CD4-positive, alpha-beta T cell treated with Interleukin-15 for 1 hour (primary cell): ENCODE data around the gene SLC25A38.
"Not testable (repeated sequence)": the region's sequence is repeated elsewhere in the genome, so short reads cannot be mapped to it uniquely, and the experiment has no call there.

ENCODE experiments used
- DNase-seq: peaks from one replicate; pipeline ENCODE4 v3.0.0-alpha.2; 2020

SLC25A38 gene, protein sequence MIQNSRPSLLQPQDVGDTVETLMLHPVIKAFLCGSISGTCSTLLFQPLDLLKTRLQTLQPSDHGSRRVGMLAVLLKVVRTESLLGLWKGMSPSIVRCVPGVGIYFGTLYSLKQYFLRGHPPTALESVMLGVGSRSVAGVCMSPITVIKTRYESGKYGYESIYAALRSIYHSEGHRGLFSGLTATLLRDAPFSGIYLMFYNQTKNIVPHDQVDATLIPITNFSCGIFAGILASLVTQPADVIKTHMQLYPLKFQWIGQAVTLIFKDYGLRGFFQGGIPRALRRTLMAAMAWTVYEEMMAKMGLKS

DNA sequence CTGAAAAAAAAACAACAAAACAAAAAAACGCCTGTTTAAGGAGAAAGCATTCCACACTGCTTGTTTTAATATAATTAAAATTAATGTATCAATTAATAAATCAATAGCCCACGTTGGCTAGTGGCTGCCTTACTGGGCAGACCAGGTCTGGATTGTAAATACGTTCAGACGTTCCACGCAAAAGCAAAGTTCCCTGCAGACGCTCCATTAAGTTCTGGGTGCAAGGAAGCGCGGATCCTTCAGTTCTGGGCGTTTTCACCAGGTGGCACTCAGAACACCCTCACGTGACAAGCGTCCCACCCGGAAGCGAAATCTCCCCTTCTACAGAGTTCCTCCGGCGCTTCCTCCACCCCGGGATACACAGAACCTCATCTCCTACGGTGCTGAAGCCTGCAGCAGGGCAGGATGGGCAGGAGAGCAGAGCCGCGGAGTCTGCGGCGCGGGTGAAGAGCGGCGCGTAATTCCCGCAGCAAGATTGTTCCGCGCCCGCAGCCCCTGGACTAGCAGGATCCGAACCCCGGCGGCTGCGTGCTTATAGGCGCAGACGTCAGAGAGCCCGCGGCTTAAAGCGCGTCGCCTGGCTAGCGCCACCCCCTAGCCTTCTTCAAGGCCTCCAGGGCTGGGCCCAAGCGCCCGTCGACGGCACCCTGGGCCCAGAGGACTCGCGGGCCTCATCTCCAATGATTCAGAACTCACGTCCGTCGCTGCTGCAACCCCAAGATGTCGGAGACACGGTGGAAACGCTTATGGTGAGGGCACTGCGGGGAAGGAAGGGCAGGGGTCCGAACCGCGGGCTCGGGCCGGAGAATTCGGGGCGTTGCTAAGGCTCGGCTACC is at the start of gene SLC25A38:
Gene SLC25A38 (plus strand): TSS at position 326 of the 836 bp plus-strand sequence. CDS start 355 bp downstream, at position 681.
- peak; percentile 80 for DNase-seq

DNA sequence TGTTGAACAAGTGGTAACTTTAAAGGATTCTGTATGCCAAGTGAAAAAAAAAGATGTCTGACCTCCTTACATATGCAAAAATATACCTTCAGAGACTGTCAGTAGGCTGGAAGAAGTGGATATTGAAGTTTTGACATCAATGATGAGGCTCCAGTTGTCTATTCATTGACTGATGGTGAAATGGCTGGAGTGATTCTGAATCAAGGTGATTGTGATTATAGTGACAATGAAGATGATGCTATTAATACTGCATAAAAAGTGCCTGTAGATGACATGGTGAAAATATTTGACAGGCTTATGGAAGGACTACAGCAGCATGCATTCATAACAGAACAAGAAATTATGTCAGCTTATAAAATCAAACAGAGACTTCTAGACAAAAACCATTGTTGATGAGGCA is 49.6 kb upstream of the SLC25A38 start:
- no peak for DNase-seq

DNA sequence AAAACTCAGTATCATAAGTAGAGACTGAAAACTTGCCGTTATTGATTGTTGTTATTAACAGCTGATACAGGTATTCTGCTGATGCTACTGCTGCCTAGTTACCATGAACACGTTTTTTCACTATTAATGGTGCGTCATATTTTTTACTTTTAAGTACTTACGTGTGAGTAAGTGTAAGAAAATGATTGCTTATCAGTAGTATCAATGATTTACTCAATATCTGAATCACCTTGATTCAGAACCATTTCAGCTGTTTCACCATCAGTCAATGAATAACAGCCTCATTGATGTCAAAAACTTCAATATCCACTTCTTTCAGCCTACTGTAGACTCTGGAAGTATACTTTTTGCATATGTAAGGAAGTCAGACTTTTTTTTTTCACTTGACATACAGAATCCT is 49.0 kb upstream of the SLC25A38 start:
- DNase-seq = no peak

GRCh38 chr3:39338201-39338600 is 45.0 kb upstream of the SLC25A38 start:
- no peak for DNase-seq

- no peak for DNase-seq
These were observed 44.1 kb upstream of the SLC25A38 start for GRCh38 chr3:39339086-39339485.

DNA sequence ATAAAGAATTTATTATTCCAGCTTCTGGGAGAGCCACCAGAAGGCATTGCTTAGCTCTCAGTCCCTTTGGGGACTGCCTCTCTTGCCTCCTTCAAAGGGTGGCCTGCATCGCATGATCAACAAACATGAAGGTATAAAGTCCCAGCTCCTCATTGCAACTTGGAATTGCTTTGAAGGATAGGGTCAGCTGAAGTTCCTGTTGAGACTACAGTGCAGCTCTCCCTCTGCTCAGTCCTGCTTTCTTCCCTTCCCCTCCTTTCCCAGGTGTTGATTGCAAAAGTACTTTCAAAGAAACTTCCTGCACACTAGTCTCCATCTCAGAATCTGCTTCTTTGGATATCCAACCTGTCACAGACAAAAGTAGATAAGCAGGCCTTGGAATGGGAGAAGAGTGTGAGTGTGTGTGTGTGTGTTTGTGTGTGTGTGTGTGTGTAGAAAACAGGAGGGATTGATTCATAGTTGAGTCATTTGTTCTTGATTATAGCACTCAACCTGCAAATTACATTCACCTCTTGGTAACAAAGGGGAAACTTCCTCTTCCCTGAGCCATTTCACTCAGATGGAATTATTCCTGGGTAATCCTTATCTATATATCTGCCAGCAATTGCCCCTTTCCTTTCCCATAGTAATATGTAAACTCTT is 40.0 kb upstream of the SLC25A38 start:
- DNase-seq = no peak

DNA sequence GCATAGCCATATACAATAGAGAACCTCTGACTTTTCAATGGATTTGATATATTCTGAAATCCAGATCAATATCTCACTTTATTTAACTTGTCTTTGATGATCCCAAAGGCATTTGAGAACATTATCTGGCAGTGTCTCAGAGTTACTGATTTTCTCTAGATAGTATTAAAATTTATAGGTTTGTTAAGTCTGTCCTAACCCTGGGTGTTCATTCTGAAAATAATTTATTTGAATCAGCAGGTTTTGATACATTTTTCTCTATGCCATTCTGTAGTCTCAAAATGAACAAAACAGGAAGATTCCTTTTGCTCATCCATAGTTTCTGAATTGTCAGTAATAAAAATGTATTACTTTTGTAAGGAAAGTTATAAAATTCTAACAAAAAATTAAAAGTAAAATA is 39.4 kb upstream of the SLC25A38 start:
- DNase-seq = no peak

GRCh38 chr3:39344746-39345344 is 38.3 kb upstream of the SLC25A38 start:
- DNase-seq = no peak

GRCh38 chr3:39346785-39347585 is 36.2 kb upstream of the SLC25A38 start:
- no peak for DNase-seq

DNA sequence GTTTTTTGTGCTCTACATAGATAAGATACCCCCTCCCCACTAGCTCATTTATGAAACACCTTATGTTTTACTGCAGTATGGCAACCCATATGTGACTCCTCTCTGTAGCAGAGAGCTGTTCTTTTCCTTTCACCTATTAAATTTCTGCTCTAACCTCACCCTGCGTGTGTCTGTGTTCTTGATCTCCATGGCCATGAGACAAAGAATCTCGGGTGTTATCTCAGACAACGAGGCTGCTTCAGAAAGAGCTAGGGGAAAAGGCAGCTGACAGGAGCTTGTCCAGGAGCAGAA is 35.6 kb upstream of the SLC25A38 start:
- DNase-seq = no peak

DNA sequence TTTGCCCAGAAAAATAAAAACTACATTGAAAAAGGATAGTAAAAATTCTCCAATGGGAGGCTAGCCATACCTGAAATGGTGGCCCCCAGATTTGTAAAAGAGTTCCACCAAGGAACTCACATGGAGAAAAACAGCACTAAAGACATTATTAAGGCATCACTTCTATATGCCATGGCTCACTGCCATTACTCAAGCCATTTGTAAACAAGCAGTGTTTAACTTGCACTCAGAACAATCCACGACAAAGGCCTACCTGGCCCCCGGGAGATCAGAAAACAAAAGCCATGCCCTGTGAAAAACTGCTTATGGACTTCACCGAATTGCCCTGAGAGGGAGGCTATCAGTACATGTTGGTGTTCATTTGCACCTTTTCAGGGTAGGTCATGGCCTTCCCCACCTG is 34.1 kb upstream of the SLC25A38 start:
- DNase-seq = no peak

DNA sequence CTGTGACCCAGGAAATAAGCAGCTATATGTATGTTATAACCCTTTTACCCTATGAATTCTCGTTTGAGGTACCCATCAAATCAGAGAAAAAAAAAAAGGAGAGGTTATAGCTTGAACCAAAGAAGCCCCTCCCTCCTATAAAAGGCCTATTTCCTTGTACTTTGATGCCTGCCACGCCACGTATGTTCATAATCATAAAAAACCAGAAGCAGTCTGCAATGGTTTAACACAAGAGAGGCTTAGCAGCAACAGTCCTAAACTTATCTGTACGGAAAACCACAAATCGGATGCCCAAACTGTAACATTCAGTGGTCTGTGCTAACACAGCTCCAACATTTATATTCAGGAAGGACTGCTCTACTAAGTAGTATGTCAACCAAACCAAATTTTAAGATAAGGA is 32.5 kb upstream of the SLC25A38 start:
- DNase-seq = no peak

- DNase-seq = not testable (repeated sequence)
These were observed 32.0 kb upstream of the SLC25A38 start for GRCh38 chr3:39351134-39351533.

GRCh38 chr3:39353168-39353927 is 29.8 kb upstream of the SLC25A38 start:
- not testable (repeated sequence) for DNase-seq

DNA sequence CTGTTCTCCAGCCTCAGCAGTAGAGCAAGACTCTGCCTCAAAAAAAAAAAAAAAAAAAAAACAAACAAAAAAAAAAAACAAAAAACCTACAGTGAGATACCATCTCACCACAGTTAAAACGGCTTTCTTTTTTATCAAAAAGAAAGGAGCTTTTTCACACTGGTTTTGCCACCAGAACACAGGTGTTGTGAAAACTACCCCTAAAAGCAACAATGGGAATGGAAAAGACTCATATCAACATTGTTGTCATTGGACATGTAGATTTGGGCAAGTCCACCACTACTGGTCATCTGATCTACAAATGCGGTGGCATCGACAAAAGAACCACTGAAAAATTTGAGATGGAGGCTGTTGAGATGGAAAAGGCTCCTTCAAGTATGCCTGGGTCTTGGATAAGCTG is 24.8 kb upstream of the SLC25A38 start:
- no peak for DNase-seq

DNA sequence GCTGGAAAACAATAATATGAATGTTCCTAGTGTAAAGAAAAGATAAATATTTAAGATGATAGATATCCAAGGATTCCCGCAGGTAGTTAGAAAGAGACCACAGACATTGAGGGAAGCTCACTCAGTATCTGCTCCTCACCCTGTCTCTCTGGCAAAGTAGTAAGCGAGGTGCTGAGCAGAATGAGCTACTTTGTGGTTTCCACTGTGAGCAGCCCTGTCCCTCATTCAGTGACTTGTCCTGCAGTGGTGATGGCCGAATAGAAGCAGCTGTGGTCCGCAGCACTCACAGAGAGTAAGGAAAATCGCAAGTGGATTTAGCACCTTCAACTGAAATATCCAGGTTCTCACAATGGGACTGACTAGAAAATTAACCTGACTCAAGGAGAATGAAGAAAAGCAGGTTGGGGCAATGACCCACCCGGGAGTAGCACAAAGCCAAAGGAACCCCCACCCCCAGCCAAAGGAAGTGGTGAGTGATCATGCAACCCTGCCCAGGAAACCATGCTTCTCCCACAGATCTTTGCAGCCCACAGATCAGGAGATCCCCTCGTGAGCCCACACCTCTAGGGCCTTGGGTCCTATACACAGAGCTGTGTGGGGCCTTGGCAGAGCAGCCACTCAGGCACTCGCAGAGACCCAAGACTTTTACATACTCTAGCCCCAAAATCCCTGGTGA is 21.8 kb upstream of the SLC25A38 start:
- peak; percentile 40 for DNase-seq

DNA sequence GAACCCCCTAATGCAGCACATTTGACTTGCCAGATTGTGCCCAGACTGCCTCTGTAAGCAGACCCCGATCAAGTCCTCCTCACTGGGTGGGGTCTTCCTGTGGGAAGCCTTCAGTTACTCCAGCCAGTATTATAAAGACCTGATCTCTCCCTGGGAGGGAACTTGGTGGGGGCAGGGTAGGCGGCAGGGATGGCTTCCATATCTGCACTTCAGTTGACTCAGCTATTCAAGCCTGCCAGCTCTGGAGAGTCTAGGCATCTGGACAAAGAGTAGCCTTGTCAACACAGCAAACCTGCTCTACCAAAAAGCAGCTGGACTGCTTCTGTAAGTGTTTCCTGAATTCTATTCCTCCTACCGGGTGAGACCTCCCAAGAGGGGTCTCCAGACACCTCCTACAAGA is 21.0 kb upstream of the SLC25A38 start:
- no peak for DNase-seq

DNA sequence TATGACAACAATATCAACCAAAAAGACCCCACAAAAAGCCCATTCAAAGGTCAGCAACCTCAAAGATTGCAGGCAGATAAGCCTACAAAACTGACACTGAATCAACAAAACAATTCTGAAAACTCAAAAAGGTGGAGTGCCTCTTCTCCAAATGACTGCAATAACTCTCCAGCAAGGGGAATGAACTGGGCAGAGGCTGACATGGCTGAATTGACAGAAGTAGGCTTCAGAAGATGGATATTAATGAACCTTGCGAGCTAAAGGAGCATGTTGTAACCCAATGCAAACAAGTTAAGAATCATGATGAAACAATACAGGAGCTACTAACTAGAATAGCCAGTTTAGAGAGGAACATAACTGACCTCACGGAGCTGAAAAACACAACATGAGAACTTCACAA is 20.4 kb upstream of the SLC25A38 start:
- no peak for DNase-seq

GRCh38 chr3:39370450-39370849 is 12.7 kb upstream of the SLC25A38 start:
- DNase-seq = not testable (repeated sequence)

DNA sequence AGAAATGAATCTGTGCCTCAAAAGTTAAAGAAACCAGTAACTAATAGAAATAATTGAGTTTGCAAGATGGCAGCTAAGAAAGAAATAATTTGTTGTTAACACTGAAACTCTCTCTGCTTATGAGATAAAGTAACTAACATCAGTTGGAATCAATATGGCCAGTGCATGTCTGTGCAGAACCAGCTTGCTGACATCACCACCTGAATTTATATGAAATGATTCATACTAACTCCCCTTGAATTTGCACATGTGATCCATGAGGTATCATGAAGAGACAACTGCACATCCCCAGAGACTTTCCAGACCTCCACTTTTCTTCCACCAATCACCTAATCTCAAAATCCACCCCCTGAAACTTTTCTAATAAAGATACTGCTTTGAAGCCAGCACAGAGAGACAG is 10.3 kb upstream of the SLC25A38 start:
- no peak for DNase-seq

- DNase-seq = no peak
These were observed 6.1 kb upstream of the SLC25A38 start for GRCh38 chr3:39376959-39377634.
